ENCODE measurements around the gene SYNDIG1. TPM values are rescaled to one million over a fixed set of nuclear protein-coding genes. Genes with fewer than 3 reads are reported as not detected.

The SYNDIG1 gene
- polyA plus RNA-seq, 1 experiment = 1.7 TPM

- H3K27me3 ChIP-seq (ENCODE audit: control insufficient read depth, insufficient read depth, low read length) = peaks cover 7% of the 10 kb centered on the region
- no peaks in the 10 kb centered on the region for H3K36me3 ChIP-seq (ENCODE audit: control insufficient read depth, insufficient read depth, low read length)
- TF ChIP-seq, protein P1, sequence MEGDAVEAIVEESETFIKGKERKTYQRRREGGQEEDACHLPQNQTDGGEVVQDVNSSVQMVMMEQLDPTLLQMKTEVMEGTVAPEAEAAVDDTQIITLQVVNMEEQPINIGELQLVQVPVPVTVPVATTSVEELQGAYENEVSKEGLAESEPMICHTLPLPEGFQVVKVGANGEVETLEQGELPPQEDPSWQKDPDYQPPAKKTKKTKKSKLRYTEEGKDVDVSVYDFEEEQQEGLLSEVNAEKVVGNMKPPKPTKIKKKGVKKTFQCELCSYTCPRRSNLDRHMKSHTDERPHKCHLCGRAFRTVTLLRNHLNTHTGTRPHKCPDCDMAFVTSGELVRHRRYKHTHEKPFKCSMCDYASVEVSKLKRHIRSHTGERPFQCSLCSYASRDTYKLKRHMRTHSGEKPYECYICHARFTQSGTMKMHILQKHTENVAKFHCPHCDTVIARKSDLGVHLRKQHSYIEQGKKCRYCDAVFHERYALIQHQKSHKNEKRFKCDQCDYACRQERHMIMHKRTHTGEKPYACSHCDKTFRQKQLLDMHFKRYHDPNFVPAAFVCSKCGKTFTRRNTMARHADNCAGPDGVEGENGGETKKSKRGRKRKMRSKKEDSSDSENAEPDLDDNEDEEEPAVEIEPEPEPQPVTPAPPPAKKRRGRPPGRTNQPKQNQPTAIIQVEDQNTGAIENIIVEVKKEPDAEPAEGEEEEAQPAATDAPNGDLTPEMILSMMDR (IDR thresholded peaks at IDR 0.05; ENCODE audit: insufficient read depth, low read depth, low read length) = no peak
- CTCF ChIA-PET = no interaction called here
- DNase-seq (ENCODE audit: low read depth) = no peak
- POLR2A ChIA-PET = no interaction called here
- H3K4me3 ChIP-seq (ENCODE audit: low read depth, low read length) = no peak overlapping the region
These were observed 16.8 kb upstream of the SYNDIG1 start for GRCh38 chr20:24452498-24453127.

GRCh38 chr20:24453869-24454268, 15.6 kb upstream of the SYNDIG1 start:
- Histone ChIP-seq H3K27me3 (ENCODE audit: control insufficient read depth, insufficient read depth, low read length) (peaks cover 9% of the 10 kb centered on the region), H3K4me3 (ENCODE audit: low read depth, low read length) (no peak overlapping the region), H3K36me3 (ENCODE audit: control insufficient read depth, insufficient read depth, low read length) (no peaks in the 10 kb centered on the region)
- POLR2A ChIA-PET = no interaction called here
- TF ChIP-seq, protein P1 (IDR thresholded peaks at IDR 0.05; ENCODE audit: insufficient read depth, low read depth, low read length) = no peak
- CTCF ChIA-PET = no interaction called here
- no peak for DNase-seq (ENCODE audit: low read depth)

DNA sequence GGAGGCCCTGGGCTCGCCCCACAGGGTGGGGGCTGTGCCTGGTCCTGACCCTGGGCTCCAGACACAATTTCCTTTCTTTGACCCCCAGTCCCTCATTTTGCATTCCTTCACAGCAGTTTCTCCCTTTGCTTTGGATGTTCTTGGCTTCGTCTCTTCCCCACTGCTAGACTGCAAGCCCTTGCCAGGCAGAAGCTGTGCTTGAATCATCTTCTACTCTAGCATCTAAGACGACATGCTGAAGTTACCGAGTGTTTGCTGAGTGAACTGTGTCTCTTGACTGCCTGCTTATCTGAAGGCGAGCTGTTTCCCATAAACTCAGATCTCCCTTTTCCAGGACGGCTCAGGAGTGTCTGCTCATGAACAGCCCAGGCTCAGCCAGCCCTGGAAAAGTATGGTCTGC, 14.3 kb upstream of the SYNDIG1 start:
- ChIA-PET CTCF (interaction anchor here (2.1 kb wide), 1 partner anchor 10 kb away, joined by 5 read pairs; no protein-coding TSS in a partner anchor), POLR2A (no interaction called here)
- TF ChIP-seq, protein P1 (IDR thresholded peaks at IDR 0.05; ENCODE audit: insufficient read depth, low read depth, low read length) = no peak
- no peak for DNase-seq (ENCODE audit: low read depth)
- peaks cover 9% of the 10 kb centered on the region for H3K27me3 ChIP-seq (ENCODE audit: control insufficient read depth, insufficient read depth, low read length)
- no peaks in the 10 kb centered on the region for H3K36me3 ChIP-seq (ENCODE audit: control insufficient read depth, insufficient read depth, low read length)
- no peak overlapping the region for H3K4me3 ChIP-seq (ENCODE audit: low read depth, low read length)

GRCh38 chr20:24456398-24456781, 13.0 kb upstream of the SYNDIG1 start:
- DNase-seq (ENCODE audit: low read depth) = no peak
- TF ChIP-seq, protein P1 (IDR thresholded peaks at IDR 0.05; ENCODE audit: insufficient read depth, low read depth, low read length) = no peak
- Histone ChIP-seq H3K4me3 (ENCODE audit: low read depth, low read length) (no peak overlapping the region), H3K27me3 (ENCODE audit: control insufficient read depth, insufficient read depth, low read length) (peaks cover 9% of the 10 kb centered on the region), H3K36me3 (ENCODE audit: control insufficient read depth, insufficient read depth, low read length) (no peaks in the 10 kb centered on the region)
- ChIA-PET POLR2A (no interaction called here), CTCF (interaction anchor here (0.7 to 2.1 kb wide), 2 partner anchors 12 to 23 kb away, joined by 3 to 5 read pairs; no protein-coding TSS in a partner anchor)

DNA sequence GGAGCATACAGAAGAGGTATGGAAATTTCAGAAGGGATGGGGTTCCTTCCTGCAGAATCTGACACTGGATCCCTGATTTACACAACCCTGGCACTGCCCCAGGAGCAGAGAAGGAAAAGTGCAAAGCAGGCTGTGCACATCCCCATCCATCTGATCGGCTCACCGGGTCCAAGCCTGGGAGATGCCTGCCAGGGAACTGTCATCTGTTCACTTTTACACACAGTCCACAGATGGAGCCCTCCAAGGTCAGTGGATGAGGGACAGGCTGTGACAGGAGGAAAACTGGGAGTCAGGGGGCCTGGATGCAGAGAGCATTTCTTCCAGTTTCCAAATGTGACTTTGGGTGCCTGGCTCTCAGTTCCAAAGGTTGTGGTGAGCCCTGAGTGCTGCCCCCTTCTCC, 11.0 kb upstream of the SYNDIG1 start:
- ChIA-PET POLR2A (no interaction called here), CTCF (interaction anchor here (1.8 kb wide), 1 partner anchor 10 kb away, joined by 4 read pairs; no protein-coding TSS in a partner anchor)
- TF ChIP-seq, protein P1 (IDR thresholded peaks at IDR 0.05; ENCODE audit: insufficient read depth, low read depth, low read length) = no peak
- H3K4me3 ChIP-seq (ENCODE audit: low read depth, low read length) = no peak overlapping the region
- no peak for DNase-seq (ENCODE audit: low read depth)
- no peaks in the 10 kb centered on the region for H3K36me3 ChIP-seq (ENCODE audit: control insufficient read depth, insufficient read depth, low read length)
- H3K27me3 ChIP-seq (ENCODE audit: control insufficient read depth, insufficient read depth, low read length) = peaks cover 9% of the 10 kb centered on the region

All from BJ (cell line).